H7 (cell line): ENCODE measurements around the gene IL12A. TPM values are rescaled to one million over a fixed set of nuclear protein-coding genes. Genes with fewer than 3 reads are reported as not detected.

Experiments used
- DNase-seq: peaks from one replicate; pipeline ENCODE4 v3.0.0; 2012
- H3K27me3 ChIP-seq: 2 replicates; pipeline ENCODE4 v1.6.0; 2011; ENCODE audit warnings: mild to moderate bottlenecking, low read length; ENCODE audit not compliant: control insufficient read depth, insufficient read depth
- H3K36me3 ChIP-seq: replicated peaks from 2 replicates; pipeline ENCODE4 v1.5.1; 2011; ENCODE audit warnings: low read length; ENCODE audit not compliant: control insufficient read depth, insufficient read depth
- H3K4me3 ChIP-seq: 2 replicates; pipeline ENCODE4 v1.5.1; 2011; ENCODE audit warnings: low read depth, mild to moderate bottlenecking, control low read depth, low read length, moderate library complexity; ENCODE audit not compliant: insufficient read depth
- total RNA-seq: library from RNA; depleted of rRNA; stranded (reverse); fragments of >200 nt; shearing (Covaris generic); gene quantifications from 2 replicates; pipeline ENCODE4 v1.2.3, GENCODE V29; 2014

IL12A gene
- total RNA-seq, 1 experiment from 2014 or later: 0.55 TPM

- Histone ChIP-seq H3K27me3 (no peaks in the 10 kb centered on the region), H3K4me3 (no peak overlapping the region), H3K36me3 (no peaks in the 10 kb centered on the region)
- no peak for DNase-seq
Measured at GRCh38 chr3:159977295-159977694, 11.3 kb upstream of the IL12A start.

GRCh38 chr3:159978353-159978752, 10.3 kb upstream of the IL12A start:
- no peak overlapping the region for H3K4me3 ChIP-seq
- H3K27me3 ChIP-seq: no peaks in the 10 kb centered on the region
- DNase-seq: no peak
- H3K36me3 ChIP-seq: no peaks in the 10 kb centered on the region

- Histone ChIP-seq H3K27me3 (no peaks in the 10 kb centered on the region), H3K4me3 (no peak overlapping the region), H3K36me3 (no peaks in the 10 kb centered on the region)
- no peak for DNase-seq
Measured at GRCh38 chr3:159978918-159979703, 9.5 kb upstream of the IL12A start.

- no peak overlapping the region for H3K4me3 ChIP-seq
- DNase-seq: peak; percentile 43
- H3K36me3 ChIP-seq: no peaks in the 10 kb centered on the region
- H3K27me3 ChIP-seq: no peaks in the 10 kb centered on the region
Measured at GRCh38 chr3:159982442-159982974, 6.1 kb upstream of the IL12A start.

- Histone ChIP-seq H3K27me3 (peaks cover 11% of the 10 kb centered on the region), H3K36me3 (no peaks in the 10 kb centered on the region), H3K4me3 (no peak overlapping the region)
- DNase-seq: peak; percentile 14
Measured at GRCh38 chr3:159987291-159987711, 1.3 kb upstream of the IL12A start.

- DNase-seq: peak; percentile 30
- Histone ChIP-seq H3K27me3 (peaks cover 11% of the 10 kb centered on the region), H3K4me3 (no peak overlapping the region), H3K36me3 (no peaks in the 10 kb centered on the region)
Measured at GRCh38 chr3:159989973-159990846, 1.6 kb downstream of the IL12A start.

- no peak for DNase-seq
- Histone ChIP-seq H3K27me3 (peaks cover 11% of the 10 kb centered on the region), H3K4me3 (no peak overlapping the region)
Measured at GRCh38 chr3:159991591-159991990, 3.0 kb downstream of the IL12A start.

GRCh38 chr3:159992589-159992988, 4.0 kb downstream of the IL12A start:
- DNase-seq: no peak
- Histone ChIP-seq H3K27me3 (peaks cover 11% of the 10 kb centered on the region), H3K4me3 (no peak overlapping the region), H3K36me3 (no peaks in the 10 kb centered on the region)

More at GRCh38 chr3:159991591-159991990, 3.0 kb downstream of the IL12A start:
- no peaks in the 10 kb centered on the region for H3K36me3 ChIP-seq

GRCh38 chr3:159994182-159994581, 5.5 kb downstream of the IL12A start:
- Histone ChIP-seq H3K27me3 (peaks cover 6% of the 10 kb centered on the region), H3K36me3 (no peaks in the 10 kb centered on the region), H3K4me3 (no peak overlapping the region)
- DNase-seq: no peak

- peaks cover under 1% of the 10 kb centered on the region; the same call in 1 of the 2 replicates for H3K27me3 ChIP-seq
- H3K36me3 ChIP-seq: no peaks in the 10 kb centered on the region
- no peak overlapping the region for H3K4me3 ChIP-seq
- DNase-seq: no peak
Measured at GRCh38 chr3:159995091-159995490, 6.5 kb downstream of the IL12A start.

GRCh38 chr3:159996018-159996417, 7.4 kb downstream of the IL12A start:
- Histone ChIP-seq H3K36me3 (no peaks in the 10 kb centered on the region), H3K27me3 (no peaks in the 10 kb centered on the region), H3K4me3 (no peak overlapping the region)
- no peak for DNase-seq

GRCh38 chr3:159996959-159997358, 8.3 kb downstream of the IL12A start:
- no peak for DNase-seq
- H3K36me3 ChIP-seq: no peaks in the 10 kb centered on the region
- no peak overlapping the region for H3K4me3 ChIP-seq
- H3K27me3 ChIP-seq: no peaks in the 10 kb centered on the region

- H3K27me3 ChIP-seq: no peaks in the 10 kb centered on the region
- peak; percentile 17 for DNase-seq
- no peak overlapping the region for H3K4me3 ChIP-seq
- H3K36me3 ChIP-seq: no peaks in the 10 kb centered on the region
Measured at GRCh38 chr3:160001148-160001760, 12.6 kb downstream of the IL12A start.

- DNase-seq: no peak
- H3K4me3 ChIP-seq: no peak overlapping the region
- no peaks in the 10 kb centered on the region for H3K36me3 ChIP-seq
- H3K27me3 ChIP-seq: no peaks in the 10 kb centered on the region
Measured at GRCh38 chr3:160001850-160002623, 13.4 kb downstream of the IL12A start.
